ENCODE results near the gene CFAP299. TPM values are rescaled to one million over a fixed set of nuclear protein-coding genes. Genes with fewer than 3 reads are reported as not detected.

CFAP299 gene
- total RNA-seq (2022; extraction: Qiagen RNA extraction) = 0.15 TPM in 1 of 5 replicates, not detected in the others

DNA sequence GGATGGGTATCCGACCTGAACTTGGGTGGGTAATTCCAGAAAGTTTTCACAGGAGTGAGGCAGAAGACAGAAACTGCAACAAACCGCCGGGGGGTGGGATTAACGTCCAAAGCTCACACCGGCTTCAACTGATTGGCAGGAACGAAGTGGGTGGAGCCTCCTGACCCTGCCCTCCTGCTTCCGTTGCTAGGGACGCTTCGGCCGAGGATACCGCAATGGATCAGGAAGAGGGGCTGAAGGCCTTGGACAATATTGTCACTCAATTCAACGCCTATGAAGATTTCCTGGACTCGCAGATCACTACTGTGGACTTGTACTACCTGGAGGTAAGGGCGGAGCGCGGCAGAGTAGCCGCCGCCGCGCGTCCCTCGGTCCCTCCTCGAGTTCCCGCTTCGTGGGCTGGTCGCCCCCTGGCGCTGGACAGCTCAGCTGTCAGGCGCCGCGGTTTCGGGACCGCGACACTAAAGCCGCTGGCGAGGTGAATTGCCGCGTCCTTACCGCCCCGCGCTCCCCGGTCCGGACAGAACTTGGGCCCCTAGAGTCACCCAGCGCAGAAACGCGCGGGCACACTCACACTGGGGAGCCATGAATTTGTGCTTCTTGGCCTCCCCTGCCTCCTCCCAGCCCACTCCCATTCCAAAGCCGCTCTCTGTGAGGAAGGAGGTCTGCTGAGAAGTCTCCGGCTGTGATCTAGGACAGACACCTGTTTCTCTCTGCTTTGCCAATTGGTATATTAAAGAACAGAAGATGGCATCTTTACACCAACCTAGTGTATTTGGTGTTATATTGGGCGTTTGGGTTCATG lies at the start of gene CFAP299:
CFAP299 (plus strand) TSS at position 177 of the 805 bp plus-strand sequence.

Other genes with a start within 250 kb of the CFAP299 start
- 0.13 to 0.38 TPM (median 0.27 TPM) in 5 replicates for gene PRDM8, start 138.2 kb upstream of the CFAP299 start, total RNA-seq (2022; extraction: Qiagen RNA extraction)
- gene FGF5, start 69.1 kb upstream of the CFAP299 start, total RNA-seq (2022; extraction: Qiagen RNA extraction) = 0.07 to 0.23 TPM (median 0.10 TPM) in 5 replicates

All from A549 treated with AZD2906 at 1 μM for 4 hours (cell line).